Limb (tissue), 2 donors: ENCODE results near the gene LBP.
"Not testable (repeated sequence)": the region's sequence is repeated elsewhere in the genome, so short reads cannot be mapped to it uniquely, and the experiment has no call there.

Experiments
- DNase-seq, 2 donors: peaks; one replicate each; pipeline ENCODE4 v3.0.0-alpha.2; 2016; ENCODE audit errors: extremely low spot score in 2 of 2

The LBP gene

GRCh38 chr20:38395165-38395564 is 48.9 kb downstream of the LBP start:
- no peak for DNase-seq

GRCh38 chr20:38395751-38396395 is 49.6 kb downstream of the LBP start:
- DNase-seq: not testable (repeated sequence)

GRCh38 chr20:38402089-38402488 is 55.8 kb downstream of the LBP start:
- no peak for DNase-seq

- DNase-seq: no peak
These were observed 56.5 kb downstream of the LBP start for GRCh38 chr20:38402816-38403215.

- no peak for DNase-seq
These were observed 57.7 kb downstream of the LBP start for GRCh38 chr20:38404016-38404415.

GRCh38 chr20:38405132-38405531 is 58.9 kb downstream of the LBP start:
- no peak for DNase-seq

GRCh38 chr20:38406476-38406875 is 60.2 kb downstream of the LBP start:
- DNase-seq: no peak

- DNase-seq: no peak
These were observed 61.0 kb downstream of the LBP start for GRCh38 chr20:38407321-38407720.

GRCh38 chr20:38407822-38408221 is 61.5 kb downstream of the LBP start:
- DNase-seq: not testable (repeated sequence)

GRCh38 chr20:38412877-38413577 is 66.7 kb downstream of the LBP start:
- DNase-seq: no peak

GRCh38 chr20:38414769-38415450 is 68.6 kb downstream of the LBP start:
- DNase-seq: no peak

- no peak for DNase-seq
These were observed 72.4 kb downstream of the LBP start for GRCh38 chr20:38418509-38419204.

GRCh38 chr20:38420388-38421085 is 74.3 kb downstream of the LBP start:
- no peak for DNase-seq

GRCh38 chr20:38421915-38422314 is 75.6 kb downstream of the LBP start:
- no peak for DNase-seq

- no peak for DNase-seq
These were observed 77.3 kb downstream of the LBP start for GRCh38 chr20:38423541-38423940.

GRCh38 chr20:38424401-38424800 is 78.1 kb downstream of the LBP start:
- no peak for DNase-seq

GRCh38 chr20:38426006-38426897 is 80.0 kb downstream of the LBP start:
- no peak for DNase-seq
